Measurements from ENCODE around the gene SAMM50.

SAMM50 gene

DNA sequence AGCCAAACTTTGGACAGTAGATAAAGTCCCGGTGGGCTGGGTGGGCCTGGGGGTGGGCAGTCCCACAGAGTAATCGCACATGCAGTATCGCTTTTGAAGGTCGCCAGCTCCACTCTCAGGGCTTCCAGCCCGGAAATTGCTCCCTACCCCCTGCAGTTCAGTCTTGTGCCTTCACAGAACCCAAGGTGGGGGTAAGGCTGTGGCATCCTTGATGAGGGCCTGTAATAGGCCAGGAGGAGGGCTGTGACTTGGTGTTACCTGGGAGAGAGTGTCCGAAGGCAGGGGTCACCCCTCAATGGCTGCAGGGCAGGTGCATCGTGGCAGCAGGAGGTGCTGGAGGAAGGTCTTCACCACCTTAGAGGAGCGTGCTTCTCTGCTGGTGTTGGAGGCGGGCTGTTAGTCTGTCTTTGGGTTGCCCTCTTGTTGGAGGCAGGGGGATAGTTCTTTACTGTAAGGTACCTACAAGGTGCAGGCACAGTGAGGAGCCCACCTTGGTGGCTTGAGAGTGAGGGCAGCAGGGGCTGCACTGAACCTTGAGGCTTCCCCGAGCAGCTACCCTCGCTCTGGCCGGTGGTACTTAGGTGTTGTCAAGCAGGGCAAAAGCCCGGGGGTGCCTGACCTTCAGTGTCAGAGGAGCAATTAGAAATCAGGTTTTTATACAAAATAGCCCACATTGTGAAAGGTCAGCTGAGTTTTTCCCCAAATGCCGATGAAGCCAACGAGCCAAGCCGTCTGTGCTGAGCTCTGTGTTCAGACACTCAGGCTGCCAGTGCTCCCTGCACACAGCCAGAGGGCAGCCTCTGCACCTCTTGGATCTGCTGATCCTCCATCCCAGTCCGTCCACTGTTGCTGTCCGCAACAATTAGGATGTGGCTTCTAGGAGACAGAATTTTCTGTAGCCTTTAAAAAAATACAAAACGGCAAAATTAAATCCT lies 21.9 kb downstream of the SAMM50 start:
- TF ChIP-seq TAF1 (IDR thresholded peaks at IDR 0.05; ENCODE audit: low read depth), result no peak
- TF ChIP-seq ZBTB7A (IDR thresholded peaks at IDR 0.05; ENCODE audit: low read depth), result no peak
- no peak for TF ChIP-seq TCF12 (IDR thresholded peaks at IDR 0.05; ENCODE audit: low read depth)
- TF ChIP-seq, protein P1, sequence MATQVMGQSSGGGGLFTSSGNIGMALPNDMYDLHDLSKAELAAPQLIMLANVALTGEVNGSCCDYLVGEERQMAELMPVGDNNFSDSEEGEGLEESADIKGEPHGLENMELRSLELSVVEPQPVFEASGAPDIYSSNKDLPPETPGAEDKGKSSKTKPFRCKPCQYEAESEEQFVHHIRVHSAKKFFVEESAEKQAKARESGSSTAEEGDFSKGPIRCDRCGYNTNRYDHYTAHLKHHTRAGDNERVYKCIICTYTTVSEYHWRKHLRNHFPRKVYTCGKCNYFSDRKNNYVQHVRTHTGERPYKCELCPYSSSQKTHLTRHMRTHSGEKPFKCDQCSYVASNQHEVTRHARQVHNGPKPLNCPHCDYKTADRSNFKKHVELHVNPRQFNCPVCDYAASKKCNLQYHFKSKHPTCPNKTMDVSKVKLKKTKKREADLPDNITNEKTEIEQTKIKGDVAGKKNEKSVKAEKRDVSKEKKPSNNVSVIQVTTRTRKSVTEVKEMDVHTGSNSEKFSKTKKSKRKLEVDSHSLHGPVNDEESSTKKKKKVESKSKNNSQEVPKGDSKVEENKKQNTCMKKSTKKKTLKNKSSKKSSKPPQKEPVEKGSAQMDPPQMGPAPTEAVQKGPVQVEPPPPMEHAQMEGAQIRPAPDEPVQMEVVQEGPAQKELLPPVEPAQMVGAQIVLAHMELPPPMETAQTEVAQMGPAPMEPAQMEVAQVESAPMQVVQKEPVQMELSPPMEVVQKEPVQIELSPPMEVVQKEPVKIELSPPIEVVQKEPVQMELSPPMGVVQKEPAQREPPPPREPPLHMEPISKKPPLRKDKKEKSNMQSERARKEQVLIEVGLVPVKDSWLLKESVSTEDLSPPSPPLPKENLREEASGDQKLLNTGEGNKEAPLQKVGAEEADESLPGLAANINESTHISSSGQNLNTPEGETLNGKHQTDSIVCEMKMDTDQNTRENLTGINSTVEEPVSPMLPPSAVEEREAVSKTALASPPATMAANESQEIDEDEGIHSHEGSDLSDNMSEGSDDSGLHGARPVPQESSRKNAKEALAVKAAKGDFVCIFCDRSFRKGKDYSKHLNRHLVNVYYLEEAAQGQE (IDR thresholded peaks at IDR 0.05; ENCODE audit: low read depth), result no peak
- TF ChIP-seq EP300 (IDR thresholded peaks at IDR 0.05; ENCODE audit: borderline replicate concordance), result no peak
- no peak for TF ChIP-seq TEAD4 (IDR thresholded peaks at IDR 0.05)
- no peak for TF ChIP-seq CREB1 (IDR thresholded peaks at IDR 0.05; ENCODE audit: low read depth)
- no peak for TF ChIP-seq RAD21 (IDR thresholded peaks at IDR 0.05; ENCODE audit: low read depth)
- TF ChIP-seq CEBPB (IDR thresholded peaks at IDR 0.05), result no peak
- TF ChIP-seq, protein P2, sequence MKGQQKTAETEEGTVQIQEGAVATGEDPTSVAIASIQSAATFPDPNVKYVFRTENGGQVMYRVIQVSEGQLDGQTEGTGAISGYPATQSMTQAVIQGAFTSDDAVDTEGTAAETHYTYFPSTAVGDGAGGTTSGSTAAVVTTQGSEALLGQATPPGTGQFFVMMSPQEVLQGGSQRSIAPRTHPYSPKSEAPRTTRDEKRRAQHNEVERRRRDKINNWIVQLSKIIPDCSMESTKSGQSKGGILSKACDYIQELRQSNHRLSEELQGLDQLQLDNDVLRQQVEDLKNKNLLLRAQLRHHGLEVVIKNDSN (IDR thresholded peaks at IDR 0.05), result no peak
- TF ChIP-seq EGR1 (IDR thresholded peaks at IDR 0.05), result no peak
- no peak for TF ChIP-seq NFIC (IDR thresholded peaks at IDR 0.05)
- TF ChIP-seq YY1 (IDR thresholded peaks at IDR 0.05; ENCODE audit: low read depth), result no peak

DNA sequence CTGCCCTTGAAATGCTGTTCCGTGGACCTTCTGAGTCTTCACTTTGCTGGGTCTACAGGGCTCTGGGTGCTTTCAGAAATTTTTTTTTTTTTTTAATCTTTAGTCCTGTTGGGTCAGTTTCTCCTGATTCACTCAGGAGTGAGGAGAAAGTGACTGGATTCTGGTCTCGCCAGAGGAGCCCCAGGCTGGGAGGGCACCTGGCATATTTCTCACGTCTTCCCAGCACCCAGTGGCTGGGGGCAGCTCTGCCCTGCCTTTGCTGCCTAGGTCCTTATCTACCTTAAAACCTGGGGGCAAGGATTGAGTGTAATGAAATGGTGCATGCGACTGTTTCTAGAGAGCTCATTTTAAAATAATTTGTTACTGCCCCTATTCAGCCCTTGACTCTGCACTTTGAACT lies 23.3 kb downstream of the SAMM50 start:
- TF ChIP-seq YY1 (IDR thresholded peaks at IDR 0.05; ENCODE audit: low read depth), result no peak
- no peak for TF ChIP-seq TCF12 (IDR thresholded peaks at IDR 0.05; ENCODE audit: low read depth)
- TF ChIP-seq CEBPB (IDR thresholded peaks at IDR 0.05), result no peak
- TF ChIP-seq FOXM1 (IDR thresholded peaks at IDR 0.05; ENCODE audit: borderline replicate concordance, low read depth), result no peak
- TF ChIP-seq MAX (IDR thresholded peaks at IDR 0.05), result no peak
- TF ChIP-seq, protein P1 (IDR thresholded peaks at IDR 0.05; ENCODE audit: low read depth), result no peak
- no peak for TF ChIP-seq TEAD4 (IDR thresholded peaks at IDR 0.05)
- TF ChIP-seq ZBTB7A (IDR thresholded peaks at IDR 0.05; ENCODE audit: low read depth), result no peak
- no peak for TF ChIP-seq TAF1 (IDR thresholded peaks at IDR 0.05; ENCODE audit: low read depth)
- no peak for TF ChIP-seq RAD21 (IDR thresholded peaks at IDR 0.05; ENCODE audit: low read depth)

DNA sequence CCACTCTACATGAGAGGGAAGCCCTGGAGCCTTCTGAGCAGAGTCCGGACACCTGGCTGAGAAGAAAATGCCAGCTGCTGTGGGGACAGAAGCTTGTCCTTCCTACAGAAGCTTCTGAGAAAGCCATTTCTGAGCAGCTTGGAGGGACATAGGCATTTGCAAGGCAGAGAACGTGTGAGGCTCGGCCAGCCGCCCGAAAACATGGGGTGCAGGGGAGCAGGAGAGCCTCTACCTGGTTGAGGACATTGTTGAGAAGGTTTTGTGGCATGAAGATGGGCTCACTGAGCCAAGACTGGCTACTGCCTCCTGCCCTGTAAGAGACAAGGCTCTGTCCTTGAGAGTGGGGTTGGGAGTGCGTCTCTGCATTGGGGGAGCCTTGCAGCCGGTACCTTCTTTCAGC lies 25.3 kb downstream of the SAMM50 start:
- TF ChIP-seq RAD21 (IDR thresholded peaks at IDR 0.05; ENCODE audit: low read depth) (no peak), TCF12 (IDR thresholded peaks at IDR 0.05; ENCODE audit: low read depth) (no peak), TAF1 (IDR thresholded peaks at IDR 0.05; ENCODE audit: low read depth) (no peak), EP300 (IDR thresholded peaks at IDR 0.05; ENCODE audit: borderline replicate concordance) (no peak), TEAD4 (IDR thresholded peaks at IDR 0.05) (no peak)

DNA sequence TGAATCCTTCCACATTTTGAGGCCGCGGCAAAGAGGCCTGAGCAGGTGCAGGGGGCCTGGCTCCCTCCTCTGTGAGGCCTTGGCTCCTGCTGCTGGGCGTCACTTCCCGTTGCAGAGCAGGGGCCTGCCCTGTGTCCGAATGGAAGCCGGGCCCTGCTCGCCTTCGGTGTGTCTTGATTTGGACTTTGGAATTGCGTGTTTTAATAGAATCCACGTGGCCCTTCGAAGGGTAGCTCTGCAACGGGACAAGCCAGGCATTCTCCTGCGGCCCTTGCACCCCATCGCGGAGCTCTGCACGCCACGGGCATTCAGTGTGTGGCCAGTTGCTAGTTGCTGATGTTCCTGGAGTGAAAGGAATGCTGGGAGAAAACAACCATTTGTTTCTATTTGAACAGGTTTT lies 25.8 kb downstream of the SAMM50 start:
- TF ChIP-seq CEBPB (IDR thresholded peaks at IDR 0.05), result no peak
- no peak for TF ChIP-seq TEAD4 (IDR thresholded peaks at IDR 0.05)
- no peak for TF ChIP-seq RAD21 (IDR thresholded peaks at IDR 0.05; ENCODE audit: low read depth)
- no peak for TF ChIP-seq EP300 (IDR thresholded peaks at IDR 0.05; ENCODE audit: borderline replicate concordance)
- TF ChIP-seq, protein P1 (IDR thresholded peaks at IDR 0.05; ENCODE audit: low read depth), result no peak
- no peak for TF ChIP-seq EGR1 (IDR thresholded peaks at IDR 0.05)
- TF ChIP-seq FOXM1 (IDR thresholded peaks at IDR 0.05; ENCODE audit: borderline replicate concordance, low read depth), result no peak
- no peak for TF ChIP-seq TCF12 (IDR thresholded peaks at IDR 0.05; ENCODE audit: low read depth)
- TF ChIP-seq NFIC (IDR thresholded peaks at IDR 0.05), result no peak
- no peak for TF ChIP-seq YY1 (IDR thresholded peaks at IDR 0.05; ENCODE audit: low read depth)
- TF ChIP-seq TAF1 (IDR thresholded peaks at IDR 0.05; ENCODE audit: low read depth), result no peak
- TF ChIP-seq ZBTB7A (IDR thresholded peaks at IDR 0.05; ENCODE audit: low read depth), result no peak
- TF ChIP-seq CREB1 (IDR thresholded peaks at IDR 0.05; ENCODE audit: low read depth), result no peak
- TF ChIP-seq, protein P2 (IDR thresholded peaks at IDR 0.05), result no peak
- TF ChIP-seq MAX (IDR thresholded peaks at IDR 0.05), result no peak

Data from Ishikawa (cell line).